Testis (tissue), 3 donors: ENCODE data around the gene OR14K1. TPM values are rescaled to one million over a fixed set of nuclear protein-coding genes. Genes with fewer than 3 reads are reported as not detected.
"Not testable (repeated sequence)": the region's sequence is repeated elsewhere in the genome, so short reads cannot be mapped to it uniquely, and the experiment has no call there.

ENCODE experiments used
- DNase-seq: peaks from one replicate; pipeline ENCODE4 v3.0.0-alpha.2; 2019
- H3K27ac ChIP-seq, 2 donors: fragments of 200-600 bp; sonication (generic); one replicate each; pipeline ENCODE4 v1.5.1; 2019
- H3K27me3 ChIP-seq: fragments of 200-600 bp; sonication (generic); one replicate; pipeline ENCODE4 v1.5.1; 2019
- H3K36me3 ChIP-seq: fragments of 200-600 bp; sonication (generic); one replicate; pipeline ENCODE4 v1.5.1; 2017; ENCODE audit warnings: low read depth; ENCODE audit errors: missing control alignments
- H3K4me1 ChIP-seq: fragments of 200-600 bp; sonication (generic); one replicate; pipeline ENCODE4 v1.5.1; 2019
- H3K4me3 ChIP-seq, 2 donors: fragments of 200-600 bp; sonication (generic); one replicate each; pipeline ENCODE4 v1.5.1; 2017 to 2019
- H3K9me3 ChIP-seq: fragments of 200-600 bp; sonication (generic); one replicate; pipeline ENCODE4 v1.5.1; 2017
- POLR2A ChIP-seq: fragments of 450-650 bp; IDR thresholded peaks from one replicate; pipeline ENCODE4 v1.6.1; 2017; ENCODE audit warnings: antibody characterized with exemption, mild to moderate bottlenecking, moderate library complexity
- WGBS, 2 donors: methylation state at CpG; one replicate each; pipeline ENCODE4 v1.1.5; 2018; 5-methylcytosine and 5-hydroxymethylcytosine counted together
- intact Hi-C: fragments of 100-400 bp; cut with DNase I; formaldehyde crosslinking; loops from one replicate; pipeline ENCODE4 v1.15.1; 2023; ENCODE audit warnings: low total_unique reads
- polyA plus RNA-seq: library from polyadenylated mRNA; stranded (reverse); fragments of 350-450 nt; fragmentation: Illumina TruSeq; extraction: RNeasy Lipid Tissue Mini Kit (QIAGEN cat#74804); gene quantifications from one replicate; pipeline ENCODE4 v1.2.3, GENCODE V29; 2014; ENCODE audit warnings: low read depth, low replicate concordance; ENCODE audit not compliant: insufficient read depth
- total RNA-seq, 2 donors: library from RNA; depleted of rRNA; stranded (reverse); fragments of >200 nt; gene quantifications; one replicate each; pipeline ENCODE4 v1.2.3, GENCODE V29; 2016
- TF ChIP-seq, protein P1 (sequence below), 3 experiments: fragments of 450-650 bp in 2 of 3; fragments of 200-600 bp in 1 of 3; sonication (generic) in 1 of 3; IDR thresholded peaks; one replicate each; pipeline ENCODE4 v1.5.1; 2016 to 2019; ENCODE audit warnings: antibody characterized with exemption in 3 of 3, mild to moderate bottlenecking in 2 of 3, moderate library complexity in 1 of 3

Gene OR14K1
- total and polyA plus RNA-seq, 3 donors from 2014 or later: 2.8 to 3.0 TPM; not detected in 1

GRCh38 chr1:247721222-247721621 is 17.2 kb upstream of the OR14K1 start:
- no peaks in the 10 kb centered on the region for H3K9me3 ChIP-seq
- WGBS, 2 donors: 94% methylated on average over 4 of the region's 4 CpGs
- H3K36me3 ChIP-seq: no peaks in the 10 kb centered on the region
- TF ChIP-seq, protein P1, sequence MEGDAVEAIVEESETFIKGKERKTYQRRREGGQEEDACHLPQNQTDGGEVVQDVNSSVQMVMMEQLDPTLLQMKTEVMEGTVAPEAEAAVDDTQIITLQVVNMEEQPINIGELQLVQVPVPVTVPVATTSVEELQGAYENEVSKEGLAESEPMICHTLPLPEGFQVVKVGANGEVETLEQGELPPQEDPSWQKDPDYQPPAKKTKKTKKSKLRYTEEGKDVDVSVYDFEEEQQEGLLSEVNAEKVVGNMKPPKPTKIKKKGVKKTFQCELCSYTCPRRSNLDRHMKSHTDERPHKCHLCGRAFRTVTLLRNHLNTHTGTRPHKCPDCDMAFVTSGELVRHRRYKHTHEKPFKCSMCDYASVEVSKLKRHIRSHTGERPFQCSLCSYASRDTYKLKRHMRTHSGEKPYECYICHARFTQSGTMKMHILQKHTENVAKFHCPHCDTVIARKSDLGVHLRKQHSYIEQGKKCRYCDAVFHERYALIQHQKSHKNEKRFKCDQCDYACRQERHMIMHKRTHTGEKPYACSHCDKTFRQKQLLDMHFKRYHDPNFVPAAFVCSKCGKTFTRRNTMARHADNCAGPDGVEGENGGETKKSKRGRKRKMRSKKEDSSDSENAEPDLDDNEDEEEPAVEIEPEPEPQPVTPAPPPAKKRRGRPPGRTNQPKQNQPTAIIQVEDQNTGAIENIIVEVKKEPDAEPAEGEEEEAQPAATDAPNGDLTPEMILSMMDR (IDR thresholded peaks at IDR 0.05): no peak
- no peak for TF ChIP-seq POLR2A
- no peaks in the 10 kb centered on the region for H3K27me3 ChIP-seq
- H3K4me1 ChIP-seq: no peaks in the 10 kb centered on the region
- no peak for DNase-seq
- H3K4me3 ChIP-seq: no peak overlapping the region
- no peak overlapping the region for H3K27ac ChIP-seq
- intact Hi-C loops: no loop called here

DNA sequence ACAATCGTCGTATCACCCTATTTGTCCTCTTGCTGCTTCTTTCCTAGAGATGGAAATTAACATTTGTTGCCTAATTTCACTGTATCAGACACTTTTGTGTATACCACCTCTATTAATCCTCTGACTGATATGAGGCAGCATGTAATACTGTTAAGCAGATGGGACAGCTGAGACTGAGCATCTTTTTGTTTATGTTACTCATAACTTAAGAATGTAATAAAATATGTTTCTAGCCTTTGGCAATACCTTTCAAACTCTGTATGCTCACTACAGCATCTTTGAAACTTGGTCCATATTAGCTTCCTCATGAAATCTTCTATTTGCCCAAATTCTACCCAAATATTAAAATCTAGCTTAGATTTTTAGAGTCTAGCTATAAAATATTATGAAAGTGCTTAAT is 2.3 kb downstream of the OR14K1 start:
- H3K9me3 ChIP-seq: no peaks in the 10 kb centered on the region

GRCh38 chr1:247741756-247742155 is 3.3 kb downstream of the OR14K1 start:
- Histone ChIP-seq H3K36me3 (no peaks in the 10 kb centered on the region), H3K27me3 (no peaks in the 10 kb centered on the region), H3K27ac (no peak overlapping the region), H3K9me3 (no peaks in the 10 kb centered on the region), H3K4me3 (no peak overlapping the region), H3K4me1 (no peaks in the 10 kb centered on the region)
- TF ChIP-seq, protein P1 (IDR thresholded peaks at IDR 0.05): no peak
- TF ChIP-seq POLR2A: no peak
- DNase-seq: no peak
- intact Hi-C loops: no loop called here
- WGBS, 2 donors: 86% methylated on average over 5 of the region's 5 CpGs

More for the DNA sequence above, 2.3 kb downstream of the OR14K1 start:
- 94 to 96% methylated on average over 2 of the region's 2 CpGs for WGBS, 2 donors
- H3K27me3 ChIP-seq: no peaks in the 10 kb centered on the region
- H3K36me3 ChIP-seq: no peaks in the 10 kb centered on the region
- intact Hi-C loops: no loop called here
- H3K4me1 ChIP-seq: no peaks in the 10 kb centered on the region
- no peak for DNase-seq
- no peak for TF ChIP-seq POLR2A
- TF ChIP-seq, protein P1 (IDR thresholded peaks at IDR 0.05): no peak
- H3K27ac ChIP-seq: no peak overlapping the region
- no peak overlapping the region for H3K4me3 ChIP-seq

DNA sequence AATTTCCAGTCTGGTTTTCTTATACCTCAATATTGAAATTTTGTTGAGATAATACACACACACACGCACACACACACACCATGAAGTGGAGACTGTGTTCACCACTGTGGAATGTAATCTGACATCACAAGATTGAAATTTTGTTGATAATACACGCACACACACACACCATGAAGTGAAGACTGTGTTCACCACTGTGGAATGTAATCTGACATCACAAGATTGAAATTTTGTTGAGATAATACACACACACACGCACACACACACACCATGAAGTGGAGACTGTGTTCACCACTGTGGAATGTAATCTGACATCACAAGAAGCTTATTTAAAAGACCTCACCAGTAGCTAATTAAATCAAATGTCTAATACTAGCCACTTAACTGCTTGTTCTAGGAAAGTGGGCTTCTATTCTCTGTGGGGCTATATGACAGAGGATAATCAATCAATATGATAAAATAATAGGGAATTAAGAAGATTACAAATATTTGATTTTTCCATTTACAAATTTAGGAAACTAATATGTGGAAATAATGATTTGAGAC is 3.9 kb downstream of the OR14K1 start:
- H3K4me1 ChIP-seq, H3K4me3 ChIP-seq, H3K27me3 ChIP-seq, intact Hi-C loops, H3K9me3 ChIP-seq, DNase-seq, H3K27ac ChIP-seq, H3K36me3 ChIP-seq: not testable (repeated sequence)
- WGBS, 2 donors: 62 to 74% methylated on average over 3 of the region's 3 CpGs

DNA sequence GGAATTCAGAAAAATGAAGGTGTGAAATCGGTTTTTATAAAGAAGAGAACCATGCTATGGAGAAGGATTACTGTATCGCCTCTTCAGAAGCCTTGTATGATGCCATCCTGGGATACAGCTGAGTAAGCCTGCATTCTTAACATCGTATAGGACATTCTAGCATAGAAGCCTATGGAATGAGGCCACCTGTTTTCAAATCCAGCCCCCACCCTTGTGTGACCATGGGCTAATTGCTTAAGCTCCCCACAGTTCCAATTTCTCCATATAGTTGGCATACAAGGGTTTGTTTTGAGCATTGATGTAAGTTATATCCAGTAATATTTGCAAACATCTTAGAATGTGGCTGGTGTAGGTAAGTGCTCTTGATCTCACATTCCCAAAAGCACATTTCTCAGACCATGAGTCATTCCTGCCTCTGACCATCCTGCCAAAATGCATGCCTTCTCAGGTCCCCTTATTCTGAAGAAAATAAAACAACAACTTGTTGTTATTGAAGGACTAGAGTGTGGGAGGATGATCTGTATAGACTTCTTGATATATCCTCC is 8.0 kb downstream of the OR14K1 start:
- no peak for DNase-seq
- Histone ChIP-seq H3K9me3 (no peaks in the 10 kb centered on the region), H3K4me1 (no peaks in the 10 kb centered on the region), H3K27me3 (no peaks in the 10 kb centered on the region), H3K27ac (no peak overlapping the region), H3K36me3 (no peaks in the 10 kb centered on the region), H3K4me3 (no peak overlapping the region)
- WGBS, 2 donors: 80 to 95% methylated on average over 3 of the region's 3 CpGs
- no peak for TF ChIP-seq POLR2A
- TF ChIP-seq, protein P1 (IDR thresholded peaks at IDR 0.05): no peak
- intact Hi-C loops: no loop called here
